Astrocyte of the cerebellum (primary cell): ENCODE measurements around the gene RPL4.
A peak's percentile ranks its signal among the peaks of the same experiment; 100 is the strongest.

ENCODE experiments used
- DNase-seq: peaks from one replicate; pipeline ENCODE4 v3.0.0-alpha.2; 2011; ENCODE audit warnings: low read depth
- H3K4me3 ChIP-seq: 2 replicates; pipeline ENCODE4 v1.5.1; 2011; ENCODE audit warnings: mild to moderate bottlenecking, low read depth, low read length, moderate library complexity
- CTCF ChIP-seq: IDR thresholded peaks from 2 replicates; pipeline ENCODE4 v1.5.1; 2012; ENCODE audit warnings: low read length, low read depth, moderate library complexity, mild to moderate bottlenecking; ENCODE audit errors: missing control alignments
- in situ Hi-C: cut with HindIII; loops from 2 replicates; pipeline ENCODE4 v1.10.0; 2017; ENCODE audit warnings: low sequenced_read_pairs

The RPL4 gene

GRCh38 chr15:66491846-66492245 lies 12.8 kb downstream of the RPL4 start:
- DNase-seq: no peak
- no peak for TF ChIP-seq CTCF
- no peak overlapping the region for H3K4me3 ChIP-seq
- in situ Hi-C loops: no loop called here

GRCh38 chr15:66489179-66489791 lies 15.4 kb downstream of the RPL4 start:
- in situ Hi-C loops: loop anchor here (10.0 kb wide), 1 partner anchor 174 kb away; no protein-coding TSS in a partner anchor
- TF ChIP-seq CTCF: no peak
- no peak overlapping the region for H3K4me3 ChIP-seq
- DNase-seq: no peak

GRCh38 chr15:66488525-66488924 lies 16.1 kb downstream of the RPL4 start:
- H3K4me3 ChIP-seq: no peak overlapping the region
- no peak for TF ChIP-seq CTCF
- in situ Hi-C loops: loop anchor here (10.0 kb wide), 1 partner anchor 174 kb away; no protein-coding TSS in a partner anchor
- no peak for DNase-seq

GRCh38 chr15:66486887-66487286 lies 17.8 kb downstream of the RPL4 start:
- no peak for TF ChIP-seq CTCF
- DNase-seq: no peak
- H3K4me3 ChIP-seq: no peak overlapping the region
- in situ Hi-C loops: loop anchor here (10.0 kb wide), 1 partner anchor 172 kb away; no protein-coding TSS in a partner anchor

- H3K4me3 ChIP-seq: no peak overlapping the region
- DNase-seq: peak; percentile 46
- no peak for TF ChIP-seq CTCF
- in situ Hi-C loops: loop anchor here (10.0 kb wide), 1 partner anchor 170 kb away; no protein-coding TSS in a partner anchor
These were observed 20.0 kb downstream of the RPL4 start for GRCh38 chr15:66484539-66485112.

- peak; percentile 85 for DNase-seq
- in situ Hi-C loops: loop anchor here (10.0 kb wide), 1 partner anchor 168 kb away; no protein-coding TSS in a partner anchor
- TF ChIP-seq CTCF: no peak
These were observed 21.5 kb downstream of the RPL4 start for GRCh38 chr15:66483131-66483566.

More at GRCh38 chr15:66483131-66483566, 21.5 kb downstream of the RPL4 start:
- no peak overlapping the region for H3K4me3 ChIP-seq
